GM19238 (cell line): Measurements from ENCODE around the gene ZFYVE27.

ENCODE experiments used
- DNase-seq: peaks from one replicate; pipeline ENCODE4 v3.0.0; 2011; ENCODE audit warnings: low spot score; ENCODE audit not compliant: insufficient read length

The ZFYVE27 gene

GRCh38 chr10:97743169-97743943 is 6.4 kb downstream of the ZFYVE27 start:
- no peak for DNase-seq

GRCh38 chr10:97744405-97745035 is 7.6 kb downstream of the ZFYVE27 start:
- DNase-seq = no peak

GRCh38 chr10:97747573-97747972 is 10.6 kb downstream of the ZFYVE27 start:
- no peak for DNase-seq

GRCh38 chr10:97748116-97748515 is 11.2 kb downstream of the ZFYVE27 start:
- DNase-seq = no peak

GRCh38 chr10:97752956-97753355 is 16.0 kb downstream of the ZFYVE27 start:
- no peak for DNase-seq

- no peak for DNase-seq
These were observed 17.8 kb downstream of the ZFYVE27 start for GRCh38 chr10:97754726-97755125.

GRCh38 chr10:97755718-97756117 is 18.8 kb downstream of the ZFYVE27 start:
- no peak for DNase-seq

- no peak for DNase-seq
These were observed 20.5 kb downstream of the ZFYVE27 start for GRCh38 chr10:97757471-97757870.

GRCh38 chr10:97759158-97759887 is 22.4 kb downstream of the ZFYVE27 start:
- no peak for DNase-seq

GRCh38 chr10:97759946-97760345 is 23.0 kb downstream of the ZFYVE27 start:
- no peak for DNase-seq

GRCh38 chr10:97760461-97761257 is 23.7 kb downstream of the ZFYVE27 start:
- DNase-seq = no peak

- DNase-seq = no peak
These were observed 24.5 kb downstream of the ZFYVE27 start for GRCh38 chr10:97761331-97761865.

- no peak for DNase-seq
These were observed 25.1 kb downstream of the ZFYVE27 start for GRCh38 chr10:97762056-97762455.

- no peak for DNase-seq
These were observed 25.9 kb downstream of the ZFYVE27 start for GRCh38 chr10:97762816-97763215.

GRCh38 chr10:97763411-97763810 is 26.5 kb downstream of the ZFYVE27 start:
- no peak for DNase-seq

- DNase-seq = no peak
These were observed 27.0 kb downstream of the ZFYVE27 start for GRCh38 chr10:97763947-97764346.

- DNase-seq = no peak
These were observed 27.6 kb downstream of the ZFYVE27 start for GRCh38 chr10:97764519-97764931.

GRCh38 chr10:97765201-97765600 is 28.3 kb downstream of the ZFYVE27 start:
- no peak for DNase-seq

- DNase-seq = no peak
These were observed 29.3 kb downstream of the ZFYVE27 start for GRCh38 chr10:97766106-97766810.
